HCT116 (cell line): ENCODE measurements around the gene SLC25A20. TPM values are rescaled to one million over a fixed set of nuclear protein-coding genes. Genes with fewer than 3 reads are reported as not detected.

Experiments
- ATAC-seq: fragments of 200-7000 bp; cut with Tn5 transposase; 2 replicates; pipeline ENCODE4 v1.9.1; 2020; ENCODE audit warnings: mild to moderate bottlenecking, moderate library complexity
- BruUV-seq: library from RNA; stranded (reverse); fragments of 400-500 nt; replicated peaks from 2 replicates; lab custom pipeline; 2021; lab: Mats Ljungman, UMichigan
- CTCF ChIA-PET: fragments of 300-600 bp; sonication (Branson Sonifier 250); formaldehyde crosslinking; loops from one replicate; lab custom pipeline; 2021; ENCODE audit warnings: antibody characterized with exemption; lab: Charles Lee
- POLR2A ChIA-PET: fragments of 300-600, 350-600 bp; sonication (Branson Sonifier 250); formaldehyde crosslinking; loops from one replicate; lab custom pipeline; 2021; ENCODE audit warnings: antibody characterized with exemption; lab: Charles Lee
- RAD21 ChIA-PET, 2 experiments: fragments of 300-600 bp; sonication (Branson Sonifier 250); formaldehyde crosslinking; loops; one replicate each; lab custom pipeline; 2023; ENCODE audit warnings: low total read pairs in 2 of 2; ENCODE audit not compliant: uncharacterized antibody in 2 of 2, unreplicated experiment in 2 of 2, low non-redundant PET in 1 of 2; lab: Charles Lee
- DNase-seq: peaks from one replicate; pipeline ENCODE4 v3.0.0-alpha.2; 2010; ENCODE audit warnings: low read depth, low spot score
- H2AFZ ChIP-seq: fragments of 200-600 bp; shearing (Covaris generic), sonication (generic); 2 replicates; pipeline ENCODE4 v1.6.1; 2017; ENCODE audit warnings: low read depth, mixed run types, mixed read lengths, antibody characterized with exemption, low read length; ENCODE audit not compliant: poor library complexity, severe bottlenecking
- H3K27ac ChIP-seq: 2 replicates; pipeline ENCODE4 v1.5.1; 2012; ENCODE audit warnings: low read depth, low read length
- H3K27me3 ChIP-seq: fragments of 200-600 bp; sonication (generic); 2 replicates; pipeline ENCODE4 v1.6.1; 2016; ENCODE audit warnings: mixed run types, low read length, mixed read lengths; ENCODE audit not compliant: insufficient read depth
- H3K36me3 ChIP-seq, 2 experiments: fragments of 200-500 bp in 1 of 2; fragments of 200-600 bp in 1 of 2; sonication (Bioruptor generic) in 1 of 2; sonication (generic) in 1 of 2; 2 replicates each; pipeline versions ENCODE4 v1.5.1 to v1.6.1; 2014 to 2016; ENCODE audit warnings: low read length in 2 of 2, inconsistent platforms in 1 of 2, mixed read lengths in 1 of 2, mixed run types in 1 of 2; ENCODE audit not compliant: insufficient read depth in 2 of 2, control insufficient read depth in 1 of 2
- H3K4me1 ChIP-seq, 2 experiments: fragments of 200-600 bp in 1 of 2; sonication (generic) in 1 of 2; 2 replicates each; pipeline versions ENCODE4 v1.5.1 to v1.6.1; 2012 to 2017; ENCODE audit warnings: low read length in 2 of 2, inconsistent platforms in 1 of 2, mild to moderate bottlenecking in 1 of 2, mixed read lengths in 1 of 2, mixed run types in 1 of 2, moderate library complexity in 1 of 2; ENCODE audit not compliant: insufficient read depth in 2 of 2, control insufficient read depth in 1 of 2
- H3K4me2 ChIP-seq: fragments of 200-600 bp; sonication (generic); 2 replicates; pipeline ENCODE4 v1.6.1; 2017; ENCODE audit warnings: mixed run types, low read length, mixed read lengths
- H3K4me3 ChIP-seq, 2 experiments: fragments of 200-600 bp in 1 of 2; sonication (generic) in 1 of 2; replicated peaks in 1 of 2; 2 replicates each; pipeline ENCODE4 v1.5.1; 2011 to 2016; ENCODE audit warnings: low read length in 2 of 2, control low read depth in 1 of 2, low read depth in 1 of 2, mild to moderate bottlenecking in 1 of 2, mixed read lengths in 1 of 2, mixed run types in 1 of 2
- H3K79me2 ChIP-seq: fragments of 200-600 bp; sonication (generic); 2 replicates; pipeline ENCODE4 v1.6.1; 2017; ENCODE audit warnings: mild to moderate bottlenecking, mixed run types, low read length, moderate library complexity, mixed read lengths; ENCODE audit not compliant: insufficient read depth
- H3K9ac ChIP-seq: fragments of 200-600 bp; sonication (generic); 2 replicates; pipeline ENCODE4 v1.6.1; 2016; ENCODE audit warnings: low read length, mixed read lengths
- H3K9me2 ChIP-seq: fragments of 200-600 bp; sonication (generic), shearing (Covaris generic); 2 replicates; pipeline ENCODE4 v1.6.1; 2017; ENCODE audit warnings: mixed run types, mild to moderate bottlenecking, moderate library complexity; ENCODE audit not compliant: insufficient read depth
- H3K9me3 ChIP-seq, 2 experiments: fragments of 200-500 bp in 1 of 2; fragments of 200-600 bp in 1 of 2; sonication (Bioruptor generic) in 1 of 2; sonication (generic) in 1 of 2; 2 replicates each; pipeline ENCODE4 v1.6.1; 2014 to 2017; ENCODE audit warnings: low read length in 2 of 2, mixed read lengths in 2 of 2, inconsistent platforms in 1 of 2, low read depth in 1 of 2, mild to moderate bottlenecking in 1 of 2, mixed run types in 1 of 2, moderate library complexity in 1 of 2; ENCODE audit not compliant: control insufficient read depth in 1 of 2, insufficient read depth in 1 of 2
- H4K20me1 ChIP-seq: fragments of 200-600 bp; sonication (generic), shearing (Covaris generic); 2 replicates; pipeline ENCODE4 v1.6.1; 2017; ENCODE audit warnings: mixed run types, mild to moderate bottlenecking, moderate library complexity; ENCODE audit not compliant: insufficient read depth
- CEBPB ChIP-seq: IDR thresholded peaks from 2 replicates; pipeline ENCODE4 v1.6.1; 2012; ENCODE audit warnings: low read depth
- EGR1 ChIP-seq: IDR thresholded peaks from 2 replicates; pipeline ENCODE4 v1.6.1; 2012; ENCODE audit warnings: low read depth
- ELF1 ChIP-seq: IDR thresholded peaks from 2 replicates; pipeline ENCODE4 v1.6.1; 2012; ENCODE audit warnings: low read depth, borderline replicate concordance
- EZH2 ChIP-seq: fragments of 200-600 bp; sonication (generic); IDR thresholded peaks from 2 replicates; pipeline ENCODE4 v1.6.1; 2017; ENCODE audit warnings: antibody characterized with exemption, mixed run types
- FOSL1 ChIP-seq: IDR thresholded peaks from 2 replicates; pipeline ENCODE4 v1.6.1; 2012; ENCODE audit warnings: low read depth
- POLR2A ChIP-seq: IDR thresholded peaks from 2 replicates; pipeline ENCODE4 v1.7.0; 2011; ENCODE audit warnings: borderline replicate concordance; ENCODE audit not compliant: insufficient read depth, insufficient read length; ENCODE audit errors: extremely low read depth
- POLR2AphosphoS5 ChIP-seq: IDR thresholded peaks from 2 replicates; pipeline ENCODE4 v1.6.1; 2011; ENCODE audit warnings: mild to moderate bottlenecking, low read depth, low read length, moderate library complexity
- RAD21 ChIP-seq: IDR thresholded peaks from 2 replicates; pipeline ENCODE4 v1.6.1; 2012; ENCODE audit warnings: low read depth, mild to moderate bottlenecking
- SP1 ChIP-seq: IDR thresholded peaks from 2 replicates; pipeline ENCODE4 v1.6.1; 2012; ENCODE audit warnings: low read depth
- SRF ChIP-seq: IDR thresholded peaks from 2 replicates; pipeline ENCODE4 v1.6.1; 2012; ENCODE audit warnings: low read depth
- YY1 ChIP-seq: IDR thresholded peaks from 2 replicates; pipeline ENCODE4 v1.6.1; 2011; ENCODE audit warnings: low read length, low read depth, moderate library complexity, mild to moderate bottlenecking; ENCODE audit not compliant: insufficient replicate concordance; ENCODE audit errors: extremely low read depth
- intact Hi-C: fragments of 100-400 bp; cut with micrococcal nuclease; formaldehyde crosslinking; loops from 2 replicates; pipeline ENCODE4 v1.10.0; 2022
- total RNA-seq: library from RNA; stranded (reverse); gene quantifications from one replicate; pipeline ENCODE4 v1.2.1, GENCODE V29; 2021; ENCODE audit not compliant: unreplicated experiment
- TF ChIP-seq, protein P1 (sequence below): IDR thresholded peaks from 2 replicates; pipeline ENCODE4 v1.6.1; 2012
- TF ChIP-seq, protein P2 (sequence below), 3 experiments: fragments of 200-600 bp in 1 of 3; sonication (generic) in 1 of 3; IDR thresholded peaks in 2 of 3; conservative IDR thresholded peaks in 1 of 3; 2 replicates each; pipeline ENCODE4 v1.5.1; 2012 to 2017; ENCODE audit warnings: low read depth in 2 of 3, low read length in 2 of 3, antibody characterized with exemption in 1 of 3, borderline replicate concordance in 1 of 3, control low read depth in 1 of 3, mild to moderate bottlenecking in 1 of 3, mixed read lengths in 1 of 3, mixed run types in 1 of 3, moderate library complexity in 1 of 3; ENCODE audit not compliant: insufficient read depth in 1 of 3
- TF ChIP-seq, protein P3 (sequence below): IDR thresholded peaks from 2 replicates; pipeline ENCODE4 v1.6.1; 2012; ENCODE audit warnings: low read depth

The SLC25A20 gene
- total RNA-seq, 1 experiment from 2014 or later, result 8.7 TPM

DNA sequence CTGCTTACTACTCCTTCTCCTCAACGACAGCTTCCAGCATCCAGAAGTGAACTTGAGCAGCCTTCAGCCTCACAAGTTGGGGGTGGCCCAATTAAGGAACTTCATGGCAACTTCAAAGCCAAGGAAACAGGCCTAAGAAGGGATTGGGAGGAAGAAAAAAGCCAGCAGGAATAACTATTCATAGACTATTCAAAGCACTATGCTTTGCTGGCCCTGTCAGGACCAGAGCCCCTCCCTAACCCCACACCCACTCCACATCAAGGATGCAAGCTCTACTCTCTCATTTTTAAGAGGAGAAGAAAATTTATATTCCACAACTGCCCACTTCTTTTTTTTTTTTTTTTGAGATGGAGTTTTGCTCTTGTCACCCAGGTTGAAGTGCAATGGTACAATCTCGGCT, 41.0 kb downstream of the SLC25A20 start:
- no peaks in the 10 kb centered on the region for H3K27me3 ChIP-seq
- CTCF ChIA-PET, result no interaction called here
- no peak overlapping the region for H3K4me2 ChIP-seq
- TF ChIP-seq, protein P1, sequence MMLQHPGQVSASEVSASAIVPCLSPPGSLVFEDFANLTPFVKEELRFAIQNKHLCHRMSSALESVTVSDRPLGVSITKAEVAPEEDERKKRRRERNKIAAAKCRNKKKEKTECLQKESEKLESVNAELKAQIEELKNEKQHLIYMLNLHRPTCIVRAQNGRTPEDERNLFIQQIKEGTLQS, result no peak
- no peak for TF ChIP-seq CEBPB
- TF ChIP-seq SP1, result no peak
- TF ChIP-seq SRF, result no peak
- TF ChIP-seq, protein P2, sequence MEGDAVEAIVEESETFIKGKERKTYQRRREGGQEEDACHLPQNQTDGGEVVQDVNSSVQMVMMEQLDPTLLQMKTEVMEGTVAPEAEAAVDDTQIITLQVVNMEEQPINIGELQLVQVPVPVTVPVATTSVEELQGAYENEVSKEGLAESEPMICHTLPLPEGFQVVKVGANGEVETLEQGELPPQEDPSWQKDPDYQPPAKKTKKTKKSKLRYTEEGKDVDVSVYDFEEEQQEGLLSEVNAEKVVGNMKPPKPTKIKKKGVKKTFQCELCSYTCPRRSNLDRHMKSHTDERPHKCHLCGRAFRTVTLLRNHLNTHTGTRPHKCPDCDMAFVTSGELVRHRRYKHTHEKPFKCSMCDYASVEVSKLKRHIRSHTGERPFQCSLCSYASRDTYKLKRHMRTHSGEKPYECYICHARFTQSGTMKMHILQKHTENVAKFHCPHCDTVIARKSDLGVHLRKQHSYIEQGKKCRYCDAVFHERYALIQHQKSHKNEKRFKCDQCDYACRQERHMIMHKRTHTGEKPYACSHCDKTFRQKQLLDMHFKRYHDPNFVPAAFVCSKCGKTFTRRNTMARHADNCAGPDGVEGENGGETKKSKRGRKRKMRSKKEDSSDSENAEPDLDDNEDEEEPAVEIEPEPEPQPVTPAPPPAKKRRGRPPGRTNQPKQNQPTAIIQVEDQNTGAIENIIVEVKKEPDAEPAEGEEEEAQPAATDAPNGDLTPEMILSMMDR (IDR thresholded peaks at IDR 0.05 in 2 of 3, conservative IDR thresholded peaks at IDR 0.05 in 1 of 3; ENCODE audit: borderline replicate concordance in 1 of 3, insufficient read depth in 1 of 3, low read depth in 2 of 3, low read length in 2 of 3), result no peak
- no peak for TF ChIP-seq YY1
- TF ChIP-seq, all 23 proteins: peak for 0
- Histone ChIP-seq H3K79me2 (no peaks in the 10 kb centered on the region), H3K27ac (no peak overlapping the region), H4K20me1 (no peaks in the 10 kb centered on the region), H3K36me3 (no peaks in the 10 kb centered on the region), H3K4me3 (no peak overlapping the region), H3K9me3 (no peaks in the 10 kb centered on the region), H2AFZ (no peak overlapping the region), H3K9ac (no peak overlapping the region), H3K9me2 (no peaks in the 10 kb centered on the region), H3K4me1 (no peaks in the 10 kb centered on the region)
- ATAC-seq, result no peak
- no TSS peak for BruUV-seq
- ChIA-PET RAD21 (no interaction called here), POLR2A (no interaction called here)
- DNase-seq, result no peak
- intact Hi-C loops, result no loop called here

DNA sequence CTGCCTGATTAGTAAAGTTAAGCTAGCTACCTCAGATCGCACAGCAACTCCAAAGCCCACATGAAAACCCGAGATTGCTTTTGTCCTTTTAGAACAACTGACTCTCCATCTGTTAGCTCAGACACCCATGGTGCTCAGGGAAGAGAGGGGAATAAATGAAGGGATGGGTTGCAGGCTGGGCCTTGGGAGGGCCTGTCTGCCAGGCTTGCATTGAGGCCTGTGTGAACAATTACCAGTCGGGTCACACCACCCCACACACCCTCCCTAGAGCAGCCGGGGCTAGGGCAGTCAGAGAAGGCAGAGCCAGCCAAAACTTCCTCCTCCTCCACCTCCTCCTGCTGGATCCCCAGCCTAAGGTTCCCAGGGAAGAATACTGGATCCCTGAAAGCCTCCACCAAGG, 42.2 kb downstream of the SLC25A20 start:
- no peak for DNase-seq
- BruUV-seq, result no TSS peak
- H3K27ac ChIP-seq, result no peak overlapping the region
- no peaks in the 10 kb centered on the region for H3K36me3 ChIP-seq
- no peaks in the 10 kb centered on the region for H3K79me2 ChIP-seq
- ChIA-PET RAD21 (no interaction called here), POLR2A (interaction anchor here (0.6 kb wide), 1 partner anchor 9 kb away, joined by 3 read pairs; the partner anchor contains the start of gene PRKAR2A), CTCF (interaction anchor here (1.1 kb wide), 1 partner anchor 9 kb away, joined by 3 read pairs; the partner anchor contains the start of gene PRKAR2A)
- no peak overlapping the region for H3K4me3 ChIP-seq
- no peak for ATAC-seq
- no peak overlapping the region for H3K4me2 ChIP-seq
- H3K27me3 ChIP-seq, result no peaks in the 10 kb centered on the region
- no peak overlapping the region for H2AFZ ChIP-seq
- no peak overlapping the region for H3K9ac ChIP-seq
- H3K9me3 ChIP-seq, result no peaks in the 10 kb centered on the region
- no peaks in the 10 kb centered on the region for H4K20me1 ChIP-seq
- H3K9me2 ChIP-seq, result no peaks in the 10 kb centered on the region
- intact Hi-C loops, result no loop called here
- H3K4me1 ChIP-seq, result no peaks in the 10 kb centered on the region
- TF ChIP-seq POLR2AphosphoS5, result no peak
- no peak for TF ChIP-seq RAD21
- no peak for TF ChIP-seq POLR2A
- TF ChIP-seq EZH2, result no peak
- TF ChIP-seq FOSL1, result no peak
- TF ChIP-seq, protein P3, sequence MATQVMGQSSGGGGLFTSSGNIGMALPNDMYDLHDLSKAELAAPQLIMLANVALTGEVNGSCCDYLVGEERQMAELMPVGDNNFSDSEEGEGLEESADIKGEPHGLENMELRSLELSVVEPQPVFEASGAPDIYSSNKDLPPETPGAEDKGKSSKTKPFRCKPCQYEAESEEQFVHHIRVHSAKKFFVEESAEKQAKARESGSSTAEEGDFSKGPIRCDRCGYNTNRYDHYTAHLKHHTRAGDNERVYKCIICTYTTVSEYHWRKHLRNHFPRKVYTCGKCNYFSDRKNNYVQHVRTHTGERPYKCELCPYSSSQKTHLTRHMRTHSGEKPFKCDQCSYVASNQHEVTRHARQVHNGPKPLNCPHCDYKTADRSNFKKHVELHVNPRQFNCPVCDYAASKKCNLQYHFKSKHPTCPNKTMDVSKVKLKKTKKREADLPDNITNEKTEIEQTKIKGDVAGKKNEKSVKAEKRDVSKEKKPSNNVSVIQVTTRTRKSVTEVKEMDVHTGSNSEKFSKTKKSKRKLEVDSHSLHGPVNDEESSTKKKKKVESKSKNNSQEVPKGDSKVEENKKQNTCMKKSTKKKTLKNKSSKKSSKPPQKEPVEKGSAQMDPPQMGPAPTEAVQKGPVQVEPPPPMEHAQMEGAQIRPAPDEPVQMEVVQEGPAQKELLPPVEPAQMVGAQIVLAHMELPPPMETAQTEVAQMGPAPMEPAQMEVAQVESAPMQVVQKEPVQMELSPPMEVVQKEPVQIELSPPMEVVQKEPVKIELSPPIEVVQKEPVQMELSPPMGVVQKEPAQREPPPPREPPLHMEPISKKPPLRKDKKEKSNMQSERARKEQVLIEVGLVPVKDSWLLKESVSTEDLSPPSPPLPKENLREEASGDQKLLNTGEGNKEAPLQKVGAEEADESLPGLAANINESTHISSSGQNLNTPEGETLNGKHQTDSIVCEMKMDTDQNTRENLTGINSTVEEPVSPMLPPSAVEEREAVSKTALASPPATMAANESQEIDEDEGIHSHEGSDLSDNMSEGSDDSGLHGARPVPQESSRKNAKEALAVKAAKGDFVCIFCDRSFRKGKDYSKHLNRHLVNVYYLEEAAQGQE, result no peak
- TF ChIP-seq CEBPB, result no peak
- TF ChIP-seq EGR1, result no peak
- no peak for TF ChIP-seq ELF1
